ENCODE measurements around the gene SAPCD2.

SAPCD2 gene

DNA sequence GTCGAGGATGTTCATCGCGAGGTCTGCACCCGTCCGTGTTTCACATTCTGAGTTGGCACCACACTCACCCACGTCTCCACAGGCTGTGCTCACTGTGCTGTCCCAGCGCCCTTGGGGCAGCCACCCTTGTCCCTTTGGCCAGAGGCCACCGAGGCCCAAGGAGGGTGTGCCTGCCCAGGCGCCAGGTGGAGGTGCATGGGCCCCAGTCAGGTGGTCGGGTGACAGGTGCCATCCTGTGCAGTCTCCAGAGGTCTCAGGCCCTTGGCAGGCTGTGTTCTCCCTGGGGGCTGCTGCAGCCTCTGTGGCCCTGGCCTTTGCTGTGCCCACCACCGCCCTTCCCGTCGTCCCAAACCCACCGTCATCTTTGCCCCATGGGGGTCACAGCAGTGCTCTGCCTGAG is 28.9 kb upstream of the SAPCD2 start:
- POLR2A ChIA-PET, result no interaction called here
- TF ChIP-seq FOXK2 (IDR thresholded peaks at IDR 0.05) (no peak), SUZ12 (IDR thresholded peaks at IDR 0.05) (no peak), TARDBP (IDR thresholded peaks at IDR 0.05) (no peak), SP1 (IDR thresholded peaks at IDR 0.05) (no peak), ELF4 (IDR thresholded peaks at IDR 0.05) (no peak), L3MBTL2 (conservative IDR thresholded peaks at IDR 0.05) (no peak), ZNF384 (IDR thresholded peaks at IDR 0.05) (no peak), LEF1 (IDR thresholded peaks at IDR 0.05; ENCODE audit: borderline replicate concordance) (no peak), CTBP1 (IDR thresholded peaks at IDR 0.05; ENCODE audit: borderline replicate concordance) (no peak), FOXM1 (IDR thresholded peaks at IDR 0.05; ENCODE audit: borderline replicate concordance) (no peak), HDGF (IDR thresholded peaks at IDR 0.05; ENCODE audit: borderline replicate concordance) (no peak), FOXA1 (IDR thresholded peaks at IDR 0.05) (no peak), NFRKB (IDR thresholded peaks at IDR 0.05) (no peak), BHLHE40 (IDR thresholded peaks at IDR 0.05; ENCODE audit: borderline replicate concordance) (no peak), ARNT (IDR thresholded peaks at IDR 0.05) (no peak)
- TF ChIP-seq, protein P1, sequence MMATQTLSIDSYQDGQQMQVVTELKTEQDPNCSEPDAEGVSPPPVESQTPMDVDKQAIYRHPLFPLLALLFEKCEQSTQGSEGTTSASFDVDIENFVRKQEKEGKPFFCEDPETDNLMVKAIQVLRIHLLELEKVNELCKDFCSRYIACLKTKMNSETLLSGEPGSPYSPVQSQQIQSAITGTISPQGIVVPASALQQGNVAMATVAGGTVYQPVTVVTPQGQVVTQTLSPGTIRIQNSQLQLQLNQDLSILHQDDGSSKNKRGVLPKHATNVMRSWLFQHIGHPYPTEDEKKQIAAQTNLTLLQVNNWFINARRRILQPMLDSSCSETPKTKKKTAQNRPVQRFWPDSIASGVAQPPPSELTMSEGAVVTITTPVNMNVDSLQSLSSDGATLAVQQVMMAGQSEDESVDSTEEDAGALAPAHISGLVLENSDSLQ (IDR thresholded peaks at IDR 0.05), result no peak

GRCh38 chr9:137097761-137098462 is 27.6 kb upstream of the SAPCD2 start:
- ChIA-PET CTCF (no interaction called here), POLR2A (interaction anchor here (0.8 to 1.3 kb wide), 2 partner anchors 10 to 11 kb away, joined by 4 to 7 read pairs; partner anchors contain the start of gene MAN1B1)
- no peak for DNase-seq (ENCODE audit: extremely low spot score)
- no peak for TF ChIP-seq NFRKB (IDR thresholded peaks at IDR 0.05)
- TF ChIP-seq SUZ12 (IDR thresholded peaks at IDR 0.05), result no peak
- TF ChIP-seq ARNT (IDR thresholded peaks at IDR 0.05), result no peak
- no peak for TF ChIP-seq ELF4 (IDR thresholded peaks at IDR 0.05)
- TF ChIP-seq HDGF (IDR thresholded peaks at IDR 0.05; ENCODE audit: borderline replicate concordance), result no peak
- TF ChIP-seq BHLHE40 (IDR thresholded peaks at IDR 0.05; ENCODE audit: borderline replicate concordance), result no peak
- no peak for TF ChIP-seq ZNF384 (IDR thresholded peaks at IDR 0.05)
- TF ChIP-seq SP1 (IDR thresholded peaks at IDR 0.05), result no peak
- no peak for TF ChIP-seq LEF1 (IDR thresholded peaks at IDR 0.05; ENCODE audit: borderline replicate concordance)
- TF ChIP-seq TARDBP (IDR thresholded peaks at IDR 0.05), result no peak
- TF ChIP-seq FOXA1 (IDR thresholded peaks at IDR 0.05), result no peak
- TF ChIP-seq L3MBTL2 (conservative IDR thresholded peaks at IDR 0.05), result no peak

More for the DNA sequence above, 28.9 kb upstream of the SAPCD2 start:
- CTCF ChIA-PET, result no interaction called here
- no peak for DNase-seq (ENCODE audit: extremely low spot score)

GRCh38 chr9:137096785-137097546 is 26.6 kb upstream of the SAPCD2 start:
- POLR2A ChIA-PET, result interaction anchor here (0.8 to 1.9 kb wide), 3 partner anchors 9 to 10 kb away, joined by 4 to 7 read pairs (median 6); partner anchors contain the start of gene MAN1B1
- CTCF ChIA-PET, result interaction anchor here (1.0 kb wide), 1 partner anchor 10 kb away, joined by 3 read pairs; the partner anchor contains the start of gene MAN1B1
- DNase-seq (ENCODE audit: extremely low spot score), result no peak
- TF ChIP-seq, protein P1 (IDR thresholded peaks at IDR 0.05), result no peak
- TF ChIP-seq HDGF (IDR thresholded peaks at IDR 0.05; ENCODE audit: borderline replicate concordance) (no peak), FOXA1 (IDR thresholded peaks at IDR 0.05) (no peak), L3MBTL2 (conservative IDR thresholded peaks at IDR 0.05) (no peak), SP1 (IDR thresholded peaks at IDR 0.05) (no peak), NFRKB (IDR thresholded peaks at IDR 0.05) (no peak), TARDBP (IDR thresholded peaks at IDR 0.05) (no peak), LEF1 (IDR thresholded peaks at IDR 0.05; ENCODE audit: borderline replicate concordance) (no peak), BHLHE40 (IDR thresholded peaks at IDR 0.05; ENCODE audit: borderline replicate concordance) (no peak), FOXK2 (IDR thresholded peaks at IDR 0.05) (no peak), SUZ12 (IDR thresholded peaks at IDR 0.05) (no peak), ZNF384 (IDR thresholded peaks at IDR 0.05) (no peak), ARNT (IDR thresholded peaks at IDR 0.05) (no peak), ELF4 (IDR thresholded peaks at IDR 0.05) (no peak), FOXM1 (IDR thresholded peaks at IDR 0.05; ENCODE audit: borderline replicate concordance) (no peak), CTBP1 (IDR thresholded peaks at IDR 0.05; ENCODE audit: borderline replicate concordance) (no peak)

GRCh38 chr9:137095664-137096517 is 25.5 kb upstream of the SAPCD2 start:
- TF ChIP-seq L3MBTL2 (conservative IDR thresholded peaks at IDR 0.05) (no peak), ARNT (IDR thresholded peaks at IDR 0.05) (no peak), SUZ12 (IDR thresholded peaks at IDR 0.05) (no peak), BHLHE40 (IDR thresholded peaks at IDR 0.05; ENCODE audit: borderline replicate concordance) (no peak), HDGF (IDR thresholded peaks at IDR 0.05; ENCODE audit: borderline replicate concordance) (no peak), SP1 (IDR thresholded peaks at IDR 0.05) (no peak), FOXA1 (IDR thresholded peaks at IDR 0.05) (no peak), FOXM1 (IDR thresholded peaks at IDR 0.05; ENCODE audit: borderline replicate concordance) (no peak)
- TF ChIP-seq, protein P1 (IDR thresholded peaks at IDR 0.05), result no peak
- DNase-seq (ENCODE audit: extremely low spot score), result no peak
- CTCF ChIA-PET, result interaction anchor here (1.0 kb wide), 1 partner anchor 9 kb away, joined by 3 read pairs; the partner anchor contains the start of gene MAN1B1
- POLR2A ChIA-PET, result interaction anchor here (1.9 kb wide), 1 partner anchor 9 kb away, joined by 6 read pairs; the partner anchor contains the start of gene MAN1B1
